ENCODE data around the gene UBE2J2.

DNA sequence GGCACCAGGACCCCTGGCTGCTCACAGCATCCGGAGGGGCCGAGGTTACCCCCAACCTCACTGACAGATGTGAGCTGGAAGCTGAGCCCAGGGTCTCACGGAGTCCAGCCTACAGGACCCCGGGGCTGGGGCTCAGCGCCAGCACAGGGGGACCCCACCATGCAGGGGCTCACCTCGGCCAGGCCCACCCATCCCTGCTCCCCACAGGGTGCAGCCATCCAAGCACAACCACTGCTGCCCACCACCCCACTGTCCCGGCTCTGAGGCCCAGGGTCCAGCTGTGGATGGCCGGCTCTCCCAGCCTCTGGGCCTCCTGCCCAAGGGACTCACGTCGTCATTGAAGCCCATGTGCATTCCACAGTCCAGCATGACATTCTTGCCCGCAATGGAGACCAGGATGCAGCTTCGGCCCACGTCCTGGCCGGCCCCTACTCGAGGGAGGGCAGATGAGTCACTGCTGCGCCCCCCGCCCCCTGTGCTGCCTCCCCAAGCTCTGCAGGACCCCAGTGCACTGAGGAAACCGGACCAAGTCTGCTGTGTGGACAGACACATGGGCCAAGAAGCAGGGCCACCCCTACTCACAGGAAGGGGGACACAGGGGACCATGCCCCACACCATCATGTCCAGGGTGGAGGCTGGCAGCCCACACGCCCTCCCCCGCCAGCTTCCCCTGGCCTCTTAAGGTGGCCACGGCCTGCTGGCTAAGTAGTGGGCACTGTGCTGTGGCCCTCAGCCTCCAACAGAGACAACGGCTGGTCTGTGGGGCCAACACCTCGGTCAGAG lies 47.2 kb upstream of the UBE2J2 start:
- TF ChIP-seq, protein P1, sequence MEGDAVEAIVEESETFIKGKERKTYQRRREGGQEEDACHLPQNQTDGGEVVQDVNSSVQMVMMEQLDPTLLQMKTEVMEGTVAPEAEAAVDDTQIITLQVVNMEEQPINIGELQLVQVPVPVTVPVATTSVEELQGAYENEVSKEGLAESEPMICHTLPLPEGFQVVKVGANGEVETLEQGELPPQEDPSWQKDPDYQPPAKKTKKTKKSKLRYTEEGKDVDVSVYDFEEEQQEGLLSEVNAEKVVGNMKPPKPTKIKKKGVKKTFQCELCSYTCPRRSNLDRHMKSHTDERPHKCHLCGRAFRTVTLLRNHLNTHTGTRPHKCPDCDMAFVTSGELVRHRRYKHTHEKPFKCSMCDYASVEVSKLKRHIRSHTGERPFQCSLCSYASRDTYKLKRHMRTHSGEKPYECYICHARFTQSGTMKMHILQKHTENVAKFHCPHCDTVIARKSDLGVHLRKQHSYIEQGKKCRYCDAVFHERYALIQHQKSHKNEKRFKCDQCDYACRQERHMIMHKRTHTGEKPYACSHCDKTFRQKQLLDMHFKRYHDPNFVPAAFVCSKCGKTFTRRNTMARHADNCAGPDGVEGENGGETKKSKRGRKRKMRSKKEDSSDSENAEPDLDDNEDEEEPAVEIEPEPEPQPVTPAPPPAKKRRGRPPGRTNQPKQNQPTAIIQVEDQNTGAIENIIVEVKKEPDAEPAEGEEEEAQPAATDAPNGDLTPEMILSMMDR (IDR thresholded peaks at IDR 0.05), result no peak
- TF ChIP-seq POLR2A (IDR thresholded peaks at IDR 0.05), result no peak

All from body of pancreas (tissue), 4 donors.